Measurements from ENCODE around the gene SYT14.

Gene SYT14

GRCh38 chr1:209988706-209989105 lies 50.7 kb downstream of the SYT14 start:
- Histone ChIP-seq H3K27ac (ENCODE audit: low read depth, low read length) (no peak overlapping the region), H3K9ac (ENCODE audit: low read depth, low read length) (no peak overlapping the region), H3K27me3 (ENCODE audit: control insufficient read depth, insufficient read depth, low read length) (no peaks in the 10 kb centered on the region), H3K36me3 (ENCODE audit: control insufficient read depth, insufficient read depth, low read length) (no peaks in the 10 kb centered on the region), H3K4me1 (ENCODE audit: control insufficient read depth, insufficient read depth, low read length) (peaks cover 11% of the 10 kb centered on the region; the same call in 1 of the 2 replicates), H3K4me3 (ENCODE audit: low read depth, low read length) (no peak overlapping the region), H3K9me3 (ENCODE audit: control insufficient read depth, insufficient read depth, low read length) (peaks cover 9% of the 10 kb centered on the region)

DNA sequence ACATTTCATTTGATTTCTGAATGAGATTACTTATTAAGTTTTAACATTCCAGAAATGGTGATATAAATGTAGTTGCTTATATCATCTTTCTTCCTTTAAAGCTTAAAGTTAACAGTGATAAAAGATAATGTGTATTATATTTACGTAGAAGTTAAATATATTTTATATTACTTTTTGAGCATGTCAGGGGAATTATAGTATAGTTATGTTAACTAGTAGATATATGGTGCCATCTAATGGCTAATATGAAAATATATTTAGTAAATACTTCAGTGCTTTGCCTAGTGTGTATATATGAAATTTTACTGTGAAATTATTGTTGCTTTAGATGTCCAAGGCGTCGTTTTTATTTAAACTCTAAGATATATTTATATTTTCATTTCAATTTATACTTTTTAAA lies 51.5 kb downstream of the SYT14 start:
- H3K9ac ChIP-seq (ENCODE audit: low read depth, low read length), result no peak overlapping the region
- no peaks in the 10 kb centered on the region for H3K36me3 ChIP-seq (ENCODE audit: control insufficient read depth, insufficient read depth, low read length)
- peaks cover 9% of the 10 kb centered on the region for H3K9me3 ChIP-seq (ENCODE audit: control insufficient read depth, insufficient read depth, low read length)
- no peak overlapping the region for H3K4me3 ChIP-seq (ENCODE audit: low read depth, low read length)
- H3K4me1 ChIP-seq (ENCODE audit: control insufficient read depth, insufficient read depth, low read length), result peaks cover 11% of the 10 kb centered on the region; the same call in 1 of the 2 replicates
- H3K27ac ChIP-seq (ENCODE audit: low read depth, low read length), result no peak overlapping the region
- no peaks in the 10 kb centered on the region for H3K27me3 ChIP-seq (ENCODE audit: control insufficient read depth, insufficient read depth, low read length)

- H3K9ac ChIP-seq (ENCODE audit: low read depth, low read length), result no peak overlapping the region
- no peak overlapping the region for H3K4me3 ChIP-seq (ENCODE audit: low read depth, low read length)
- no peaks in the 10 kb centered on the region for H3K36me3 ChIP-seq (ENCODE audit: control insufficient read depth, insufficient read depth, low read length)
- H3K27me3 ChIP-seq (ENCODE audit: control insufficient read depth, insufficient read depth, low read length), result no peaks in the 10 kb centered on the region
- peaks cover 6% of the 10 kb centered on the region; the same call in 1 of the 2 replicates for H3K4me1 ChIP-seq (ENCODE audit: control insufficient read depth, insufficient read depth, low read length)
- H3K27ac ChIP-seq (ENCODE audit: low read depth, low read length), result no peak overlapping the region
- no peaks in the 10 kb centered on the region for H3K9me3 ChIP-seq (ENCODE audit: control insufficient read depth, insufficient read depth, low read length)
These were observed 55.2 kb downstream of the SYT14 start for GRCh38 chr1:209993061-209993830.

- Histone ChIP-seq H3K27ac (ENCODE audit: low read depth, low read length) (no peak overlapping the region), H3K4me1 (ENCODE audit: control insufficient read depth, insufficient read depth, low read length) (no peaks in the 10 kb centered on the region), H3K9me3 (ENCODE audit: control insufficient read depth, insufficient read depth, low read length) (no peaks in the 10 kb centered on the region), H3K9ac (ENCODE audit: low read depth, low read length) (no peak overlapping the region), H3K36me3 (ENCODE audit: control insufficient read depth, insufficient read depth, low read length) (no peaks in the 10 kb centered on the region), H3K27me3 (ENCODE audit: control insufficient read depth, insufficient read depth, low read length) (no peaks in the 10 kb centered on the region), H3K4me3 (ENCODE audit: low read depth, low read length) (no peak overlapping the region)
These were observed 58.3 kb downstream of the SYT14 start for GRCh38 chr1:209996348-209996747.

GRCh38 chr1:209999005-209999404 lies 61.0 kb downstream of the SYT14 start:
- Histone ChIP-seq H3K4me1 (ENCODE audit: control insufficient read depth, insufficient read depth, low read length) (no peaks in the 10 kb centered on the region), H3K27me3 (ENCODE audit: control insufficient read depth, insufficient read depth, low read length) (no peaks in the 10 kb centered on the region), H3K36me3 (ENCODE audit: control insufficient read depth, insufficient read depth, low read length) (no peaks in the 10 kb centered on the region), H3K9me3 (ENCODE audit: control insufficient read depth, insufficient read depth, low read length) (no peaks in the 10 kb centered on the region), H3K27ac (ENCODE audit: low read depth, low read length) (no peak overlapping the region), H3K9ac (ENCODE audit: low read depth, low read length) (no peak overlapping the region), H3K4me3 (ENCODE audit: low read depth, low read length) (no peak overlapping the region)

DNA sequence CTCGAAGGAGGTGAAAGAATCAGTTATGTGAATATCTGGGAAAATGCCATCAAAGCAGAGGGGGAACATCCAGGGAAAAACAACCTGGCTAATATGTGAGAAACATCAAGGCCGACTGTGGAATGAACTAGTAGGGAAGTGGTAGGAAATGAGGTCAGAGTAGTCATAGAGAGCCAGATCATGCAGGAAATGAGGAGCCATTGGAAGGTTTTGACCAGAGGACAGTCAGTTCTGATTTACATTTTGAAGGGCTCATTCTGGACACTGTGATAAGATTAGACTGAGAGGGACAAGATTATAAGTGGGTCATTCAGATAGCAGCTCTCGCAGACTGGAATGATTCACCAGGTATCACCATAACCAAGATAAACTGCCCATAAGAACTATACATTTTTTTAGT lies 63.7 kb downstream of the SYT14 start:
- Histone ChIP-seq H3K27ac (ENCODE audit: low read depth, low read length) (no peak overlapping the region), H3K9ac (ENCODE audit: low read depth, low read length) (no peak overlapping the region), H3K4me3 (ENCODE audit: low read depth, low read length) (no peak overlapping the region), H3K36me3 (ENCODE audit: control insufficient read depth, insufficient read depth, low read length) (no peaks in the 10 kb centered on the region), H3K27me3 (ENCODE audit: control insufficient read depth, insufficient read depth, low read length) (no peaks in the 10 kb centered on the region), H3K4me1 (ENCODE audit: control insufficient read depth, insufficient read depth, low read length) (no peaks in the 10 kb centered on the region), H3K9me3 (ENCODE audit: control insufficient read depth, insufficient read depth, low read length) (no peaks in the 10 kb centered on the region)

- Histone ChIP-seq H3K27ac (ENCODE audit: low read depth, low read length) (no peak overlapping the region), H3K4me1 (ENCODE audit: control insufficient read depth, insufficient read depth, low read length) (no peaks in the 10 kb centered on the region), H3K9me3 (ENCODE audit: control insufficient read depth, insufficient read depth, low read length) (no peaks in the 10 kb centered on the region), H3K27me3 (ENCODE audit: control insufficient read depth, insufficient read depth, low read length) (no peaks in the 10 kb centered on the region), H3K4me3 (ENCODE audit: low read depth, low read length) (no peak overlapping the region), H3K9ac (ENCODE audit: low read depth, low read length) (no peak overlapping the region), H3K36me3 (ENCODE audit: control insufficient read depth, insufficient read depth, low read length) (no peaks in the 10 kb centered on the region)
These were observed 65.5 kb downstream of the SYT14 start for GRCh38 chr1:210003501-210003900.

- Histone ChIP-seq H3K27me3 (ENCODE audit: control insufficient read depth, insufficient read depth, low read length) (no peaks in the 10 kb centered on the region), H3K4me3 (ENCODE audit: low read depth, low read length) (no peak overlapping the region), H3K4me1 (ENCODE audit: control insufficient read depth, insufficient read depth, low read length) (no peaks in the 10 kb centered on the region), H3K36me3 (ENCODE audit: control insufficient read depth, insufficient read depth, low read length) (no peaks in the 10 kb centered on the region), H3K9me3 (ENCODE audit: control insufficient read depth, insufficient read depth, low read length) (no peaks in the 10 kb centered on the region), H3K9ac (ENCODE audit: low read depth, low read length) (no peak overlapping the region), H3K27ac (ENCODE audit: low read depth, low read length) (no peak overlapping the region)
These were observed 72.1 kb downstream of the SYT14 start for GRCh38 chr1:210010161-210010560.

DNA sequence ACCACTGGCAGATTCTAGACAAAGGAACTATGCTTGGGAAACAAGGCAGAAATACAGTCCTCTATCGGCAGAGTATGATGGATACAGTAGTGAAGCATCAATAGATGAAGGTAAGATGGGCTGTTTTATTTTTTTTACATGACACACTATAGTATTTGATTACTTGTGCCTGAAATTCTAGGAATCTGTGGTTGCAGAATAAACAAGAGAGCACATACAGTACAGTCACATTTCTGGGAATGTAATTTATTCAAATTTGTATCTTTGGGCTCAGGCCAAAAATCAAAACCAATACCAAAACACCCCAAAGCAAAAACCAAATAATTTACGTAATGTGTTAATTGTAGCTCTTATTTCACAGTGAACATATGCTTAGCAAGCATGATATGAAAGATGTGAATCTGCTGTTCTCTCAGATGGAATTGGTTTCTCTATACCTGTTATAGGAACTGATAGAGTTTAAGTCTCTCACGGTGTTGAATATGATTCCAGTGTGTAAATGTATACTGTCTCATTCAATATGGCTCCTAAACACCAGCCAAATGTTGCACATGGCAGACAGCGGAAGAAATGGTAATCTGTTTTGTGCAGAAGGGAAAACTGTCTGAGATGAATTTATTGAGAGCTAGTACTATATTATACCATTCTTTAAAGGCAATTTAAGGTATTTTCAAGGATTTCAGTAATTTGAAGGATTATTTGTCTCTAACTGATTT lies 83.3 kb downstream of the SYT14 start:
- H3K36me3 ChIP-seq (ENCODE audit: control insufficient read depth, insufficient read depth, low read length), result peaks cover 10% of the 10 kb centered on the region

DNA sequence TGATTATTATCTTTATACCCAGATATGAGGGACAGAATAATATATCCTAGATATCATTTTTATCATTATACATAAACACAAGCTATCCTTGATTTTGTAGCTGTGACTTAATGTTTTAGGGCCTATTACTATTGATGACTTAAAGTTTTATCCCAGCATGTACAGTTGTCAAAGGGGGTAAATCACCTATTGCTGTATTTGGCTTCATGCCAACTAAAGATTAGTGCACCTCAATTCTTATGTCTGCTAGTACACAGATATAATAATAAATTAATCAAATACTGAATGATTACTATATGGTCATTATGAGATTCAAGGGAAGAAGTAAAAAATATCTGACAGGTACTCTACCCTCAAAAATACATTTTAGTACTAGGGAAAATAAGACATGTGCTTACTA lies 84.0 kb downstream of the SYT14 start:
- Histone ChIP-seq H3K27me3 (ENCODE audit: control insufficient read depth, insufficient read depth, low read length) (no peaks in the 10 kb centered on the region), H3K36me3 (ENCODE audit: control insufficient read depth, insufficient read depth, low read length) (peaks cover 10% of the 10 kb centered on the region), H3K4me3 (ENCODE audit: low read depth, low read length) (no peak overlapping the region), H3K9me3 (ENCODE audit: control insufficient read depth, insufficient read depth, low read length) (no peaks in the 10 kb centered on the region), H3K4me1 (ENCODE audit: control insufficient read depth, insufficient read depth, low read length) (no peaks in the 10 kb centered on the region), H3K9ac (ENCODE audit: low read depth, low read length) (no peak overlapping the region), H3K27ac (ENCODE audit: low read depth, low read length) (no peak overlapping the region)

More for the DNA sequence above, 83.3 kb downstream of the SYT14 start:
- H3K27me3 ChIP-seq (ENCODE audit: control insufficient read depth, insufficient read depth, low read length), result no peaks in the 10 kb centered on the region
- no peaks in the 10 kb centered on the region for H3K9me3 ChIP-seq (ENCODE audit: control insufficient read depth, insufficient read depth, low read length)
- H3K9ac ChIP-seq (ENCODE audit: low read depth, low read length), result no peak overlapping the region
- H3K4me1 ChIP-seq (ENCODE audit: control insufficient read depth, insufficient read depth, low read length), result no peaks in the 10 kb centered on the region
- no peak overlapping the region for H3K27ac ChIP-seq (ENCODE audit: low read depth, low read length)
- no peak overlapping the region for H3K4me3 ChIP-seq (ENCODE audit: low read depth, low read length)

- H3K9me3 ChIP-seq (ENCODE audit: control insufficient read depth, insufficient read depth, low read length), result no peaks in the 10 kb centered on the region
- H3K4me1 ChIP-seq (ENCODE audit: control insufficient read depth, insufficient read depth, low read length), result no peaks in the 10 kb centered on the region
- H3K27ac ChIP-seq (ENCODE audit: low read depth, low read length), result no peak overlapping the region
- no peaks in the 10 kb centered on the region for H3K27me3 ChIP-seq (ENCODE audit: control insufficient read depth, insufficient read depth, low read length)
- H3K9ac ChIP-seq (ENCODE audit: low read depth, low read length), result no peak overlapping the region
- peaks cover 10% of the 10 kb centered on the region for H3K36me3 ChIP-seq (ENCODE audit: control insufficient read depth, insufficient read depth, low read length)
- no peak overlapping the region for H3K4me3 ChIP-seq (ENCODE audit: low read depth, low read length)
These were observed 86.3 kb downstream of the SYT14 start for GRCh38 chr1:210024282-210024681.

Data from HUES48 (cell line).